HG03135 (cell line): ENCODE data around the gene RBM17.
"Not testable (repeated sequence)": the region's sequence is repeated elsewhere in the genome, so short reads cannot be mapped to it uniquely, and the experiment has no call there.

Experiments used
- ATAC-seq: cut with Tn5 transposase; IDR thresholded peaks from one replicate; pipeline ENCODE4 v1.9.1; 2021; ENCODE audit warnings: mild to moderate bottlenecking, moderate library complexity; ENCODE audit not compliant: unreplicated experiment

Gene RBM17

GRCh38 chr10:6088721-6089333, at the start of gene RBM17:
Gene RBM17, plus strand, starts transcription at chr10:6089034. Its CDS starts 8,032 bp downstream, at chr10:6097066.
- peak; percentile 87 for ATAC-seq

- no peak for ATAC-seq
Measured at GRCh38 chr10:6039711-6040110, 49.1 kb upstream of the RBM17 start.

- ATAC-seq = no peak
Measured at GRCh38 chr10:6040205-6040604, 48.6 kb upstream of the RBM17 start.

GRCh38 chr10:6043377-6043776, 45.5 kb upstream of the RBM17 start:
- not testable (repeated sequence) for ATAC-seq

GRCh38 chr10:6044060-6044459, 44.8 kb upstream of the RBM17 start:
- ATAC-seq = no peak

- ATAC-seq = peak; percentile 48
Measured at GRCh38 chr10:6044751-6045313, 44.0 kb upstream of the RBM17 start.

GRCh38 chr10:6045314-6045848, 43.5 kb upstream of the RBM17 start:
- ATAC-seq = no peak

GRCh38 chr10:6045878-6046772, 42.7 kb upstream of the RBM17 start:
- ATAC-seq = no peak

- ATAC-seq = no peak
Measured at GRCh38 chr10:6046773-6047611, 41.8 kb upstream of the RBM17 start.

GRCh38 chr10:6047847-6048246, 41.0 kb upstream of the RBM17 start:
- ATAC-seq = no peak

GRCh38 chr10:6048281-6049030, 40.4 kb upstream of the RBM17 start:
- ATAC-seq = no peak

- ATAC-seq = no peak
Measured at GRCh38 chr10:6049031-6049400, 39.8 kb upstream of the RBM17 start.

GRCh38 chr10:6050801-6051445, 37.9 kb upstream of the RBM17 start:
- ATAC-seq = peak; percentile 69

- ATAC-seq = no peak
Measured at GRCh38 chr10:6052247-6053221, 36.3 kb upstream of the RBM17 start.

- ATAC-seq = no peak
Measured at GRCh38 chr10:6053303-6053702, 35.5 kb upstream of the RBM17 start.

GRCh38 chr10:6053816-6054631, 34.8 kb upstream of the RBM17 start:
- ATAC-seq = no peak

GRCh38 chr10:6054884-6055283, 34.0 kb upstream of the RBM17 start:
- ATAC-seq = no peak

GRCh38 chr10:6055929-6056328, 32.9 kb upstream of the RBM17 start:
- ATAC-seq = no peak
